Activated naive CD4-positive, alpha-beta T cell treated with anti-CD3 and anti-CD28 coated beads, Interleukin-2, amount 50 U/mL, for 24 hours (primary cell): ENCODE data around the gene TBCE.
"Not testable (repeated sequence)": the region's sequence is repeated elsewhere in the genome, so short reads cannot be mapped to it uniquely, and the experiment has no call there.

Source experiments
- H3K27ac Mint-ChIP-seq: one replicate; pipeline ENCODE4 v1.8.0; 2021; ENCODE audit warnings: mild to moderate bottlenecking, mixed read lengths
- H3K27me3 Mint-ChIP-seq: one replicate; pipeline ENCODE4 v1.8.0; 2021; ENCODE audit warnings: mixed read lengths
- H3K36me3 Mint-ChIP-seq: one replicate; pipeline ENCODE4 v1.8.0; 2021; ENCODE audit warnings: mixed read lengths
- H3K4me1 Mint-ChIP-seq: one replicate; pipeline ENCODE4 v1.8.0; 2021; ENCODE audit warnings: mixed read lengths
- H3K4me3 Mint-ChIP-seq: one replicate; pipeline ENCODE4 v1.8.0; 2021; ENCODE audit warnings: mild to moderate bottlenecking, mixed read lengths
- H3K9me3 Mint-ChIP-seq: one replicate; pipeline ENCODE4 v1.8.0; 2021; ENCODE audit warnings: mixed read lengths

Gene TBCE

DNA sequence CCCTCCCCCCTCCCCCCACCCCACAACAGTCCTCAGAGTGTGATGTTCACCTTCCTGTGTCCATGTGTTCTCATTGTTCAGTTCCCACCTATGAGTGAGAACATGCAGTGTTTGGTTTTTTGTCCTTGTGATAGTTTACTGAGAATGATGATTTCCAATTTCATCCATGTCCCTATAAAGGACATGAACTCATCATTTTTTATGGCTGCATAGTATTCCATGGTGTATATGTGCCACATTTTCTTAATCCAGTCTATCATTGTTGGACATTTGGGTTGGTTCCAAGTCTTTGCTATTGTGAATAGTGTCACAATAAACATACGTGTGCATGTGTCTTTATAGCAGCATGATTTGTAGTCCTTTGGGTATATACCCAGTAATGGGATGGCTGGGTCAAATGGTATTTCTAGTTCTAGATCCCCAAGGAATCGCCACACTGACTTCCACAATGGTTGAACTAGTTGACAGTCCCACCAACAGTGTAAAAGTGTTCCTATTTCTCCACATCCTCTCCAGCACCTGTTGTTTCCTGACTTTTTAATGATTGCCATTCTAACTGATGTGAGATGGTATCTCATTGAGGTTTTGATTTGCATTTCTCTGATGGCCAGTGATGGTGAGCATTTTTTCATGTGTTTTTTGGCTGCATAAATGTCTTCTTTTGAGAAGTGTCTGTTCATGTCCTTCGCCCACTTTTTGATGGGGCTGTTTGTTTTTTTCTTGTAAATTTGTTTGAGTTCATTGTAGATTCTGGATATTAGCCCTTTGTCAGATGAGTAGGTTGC, 14.9 kb downstream of the TBCE start:
- Mint-ChIP-seq H3K36me3 (peaks cover 12% of the 10 kb centered on the region), H3K4me1 (peaks cover 12% of the 10 kb centered on the region)
- not testable (repeated sequence) for H3K27me3 Mint-ChIP-seq, H3K27ac Mint-ChIP-seq, H3K9me3 Mint-ChIP-seq, H3K4me3 Mint-ChIP-seq

- not testable (repeated sequence) for H3K9me3 Mint-ChIP-seq, H3K4me3 Mint-ChIP-seq, H3K27me3 Mint-ChIP-seq, H3K27ac Mint-ChIP-seq, H3K4me1 Mint-ChIP-seq
- peaks cover 13% of the 10 kb centered on the region for H3K36me3 Mint-ChIP-seq
These were observed 18.4 kb downstream of the TBCE start for GRCh38 chr1:235385633-235386032.

GRCh38 chr1:235391874-235392273, 24.6 kb downstream of the TBCE start:
- H3K27ac Mint-ChIP-seq, result no peak overlapping the region
- no peaks in the 10 kb centered on the region for H3K27me3 Mint-ChIP-seq
- H3K4me1 Mint-ChIP-seq, result peaks cover 7% of the 10 kb centered on the region
- no peaks in the 10 kb centered on the region for H3K9me3 Mint-ChIP-seq
- no peak overlapping the region for H3K4me3 Mint-ChIP-seq
- peaks cover 9% of the 10 kb centered on the region for H3K36me3 Mint-ChIP-seq

DNA sequence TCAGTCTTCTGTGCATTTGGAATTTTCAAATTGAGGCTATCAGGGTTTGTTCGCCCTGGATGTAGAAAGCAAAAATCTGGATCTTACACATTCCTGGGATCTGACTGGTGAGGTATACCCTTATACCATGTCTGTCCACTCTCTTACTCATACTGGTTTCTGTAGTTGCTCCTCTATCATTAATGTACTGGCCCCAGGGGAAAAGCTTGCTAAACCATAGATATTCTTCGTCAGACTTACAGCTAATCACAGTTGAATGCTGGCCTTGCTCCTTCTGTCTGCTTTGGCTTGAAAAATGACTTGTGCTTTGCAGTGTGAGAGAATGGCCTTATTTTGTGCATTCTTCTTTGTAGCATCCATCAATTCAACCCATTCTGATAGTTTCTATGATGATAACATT, 30.5 kb downstream of the TBCE start:
- Mint-ChIP-seq H3K4me1 (peaks cover 16% of the 10 kb centered on the region), H3K4me3 (no peak overlapping the region), H3K36me3 (peaks cover 8% of the 10 kb centered on the region), H3K9me3 (no peaks in the 10 kb centered on the region), H3K27ac (no peak overlapping the region), H3K27me3 (no peaks in the 10 kb centered on the region)

DNA sequence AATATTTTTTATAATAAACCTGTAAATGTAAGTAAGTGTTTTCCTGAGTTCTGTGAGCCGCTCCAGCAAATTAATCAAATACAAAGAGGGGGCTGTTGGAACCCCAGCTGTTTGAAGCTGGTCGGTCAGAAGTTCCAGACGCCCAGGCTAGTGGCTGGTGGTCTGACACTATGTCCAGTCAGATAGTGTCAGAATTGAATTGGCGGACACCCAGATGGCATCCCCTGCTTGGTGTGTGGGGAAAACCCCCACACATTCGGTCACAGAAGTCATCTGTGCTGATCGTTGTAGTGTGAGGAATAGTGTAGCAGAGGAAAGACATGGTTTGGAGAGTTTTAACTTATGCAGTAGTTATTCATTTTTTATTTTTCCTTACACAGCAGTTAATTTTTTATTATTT, 32.4 kb downstream of the TBCE start:
- Mint-ChIP-seq H3K4me1 (peaks cover 16% of the 10 kb centered on the region), H3K36me3 (peaks cover 10% of the 10 kb centered on the region), H3K4me3 (no peak overlapping the region), H3K9me3 (no peaks in the 10 kb centered on the region), H3K27ac (no peak overlapping the region), H3K27me3 (no peaks in the 10 kb centered on the region)

GRCh38 chr1:235401251-235401650, 34.0 kb downstream of the TBCE start:
- no peaks in the 10 kb centered on the region for H3K27me3 Mint-ChIP-seq
- peaks cover 12% of the 10 kb centered on the region for H3K4me1 Mint-ChIP-seq
- H3K4me3 Mint-ChIP-seq, result no peak overlapping the region
- no peaks in the 10 kb centered on the region for H3K9me3 Mint-ChIP-seq
- H3K27ac Mint-ChIP-seq, result no peak overlapping the region
- peaks cover 7% of the 10 kb centered on the region for H3K36me3 Mint-ChIP-seq

DNA sequence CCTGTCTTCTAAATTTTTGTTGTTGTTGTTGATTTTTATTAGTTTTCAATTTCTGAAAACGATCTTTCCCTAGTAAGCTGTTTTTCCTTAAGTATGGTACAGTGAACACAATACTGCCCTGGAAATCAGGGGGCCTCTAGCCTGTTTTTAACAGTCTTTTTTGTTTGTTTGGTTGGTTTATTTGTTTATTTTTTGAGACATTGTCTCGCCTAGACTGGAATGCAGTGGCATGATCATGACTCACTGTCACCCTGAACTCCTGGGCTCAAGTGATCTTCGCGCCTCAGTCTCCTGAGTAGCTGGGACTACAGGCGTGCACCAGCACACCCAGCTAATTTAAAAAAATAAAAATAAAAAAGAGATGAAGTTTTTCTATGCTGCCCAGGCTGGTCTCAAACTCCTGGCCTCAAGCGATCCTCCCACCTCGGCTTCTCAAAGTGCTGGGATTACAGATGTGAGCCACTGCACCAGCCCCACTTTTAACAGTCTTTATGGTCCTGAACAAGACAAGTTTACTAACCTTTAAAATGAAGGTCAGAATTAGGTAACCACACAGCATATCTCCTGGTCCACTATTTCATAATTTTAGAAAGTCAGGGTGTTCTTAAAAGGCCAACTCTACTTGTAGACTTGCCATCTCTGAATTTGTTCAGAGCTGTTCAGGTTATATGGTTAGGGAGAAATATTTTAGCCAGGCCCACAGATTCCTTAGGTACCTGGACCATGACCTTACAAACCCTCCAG, 35.4 kb downstream of the TBCE start:
- H3K4me3 Mint-ChIP-seq, result no peak overlapping the region
- no peak overlapping the region for H3K27ac Mint-ChIP-seq
- no peaks in the 10 kb centered on the region for H3K27me3 Mint-ChIP-seq
- H3K4me1 Mint-ChIP-seq, result peaks cover 9% of the 10 kb centered on the region
- no peaks in the 10 kb centered on the region for H3K9me3 Mint-ChIP-seq
- H3K36me3 Mint-ChIP-seq, result peaks cover 7% of the 10 kb centered on the region

GRCh38 chr1:235403593-235403992, 36.4 kb downstream of the TBCE start:
- Mint-ChIP-seq H3K4me3 (no peak overlapping the region), H3K4me1 (peaks cover 17% of the 10 kb centered on the region), H3K36me3 (peaks cover 5% of the 10 kb centered on the region), H3K27me3 (no peaks in the 10 kb centered on the region), H3K27ac (no peak overlapping the region), H3K9me3 (no peaks in the 10 kb centered on the region)

DNA sequence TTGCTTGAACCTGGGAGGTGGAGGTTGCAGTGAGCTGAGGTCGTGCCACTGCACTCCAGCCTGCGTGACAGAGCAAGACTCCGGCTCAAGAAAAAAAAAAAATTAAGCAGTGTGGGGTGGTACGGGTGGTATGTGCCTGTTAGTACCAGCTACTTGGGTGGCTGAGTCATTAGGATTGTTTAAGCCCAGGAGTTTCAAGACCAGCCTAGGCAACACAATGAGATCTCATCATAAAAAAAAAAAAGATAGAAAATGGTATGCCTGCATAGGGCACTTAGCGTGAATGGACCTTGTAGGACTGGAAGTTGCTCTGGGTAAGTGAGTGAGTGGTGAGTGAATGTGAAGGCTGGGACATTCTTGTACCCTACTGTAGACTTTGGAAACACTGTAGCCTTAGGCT, 37.0 kb downstream of the TBCE start:
- Mint-ChIP-seq H3K9me3 (no peaks in the 10 kb centered on the region), H3K27ac (no peak overlapping the region), H3K4me1 (peaks cover 17% of the 10 kb centered on the region), H3K36me3 (peaks cover 5% of the 10 kb centered on the region), H3K4me3 (no peak overlapping the region), H3K27me3 (no peaks in the 10 kb centered on the region)

DNA sequence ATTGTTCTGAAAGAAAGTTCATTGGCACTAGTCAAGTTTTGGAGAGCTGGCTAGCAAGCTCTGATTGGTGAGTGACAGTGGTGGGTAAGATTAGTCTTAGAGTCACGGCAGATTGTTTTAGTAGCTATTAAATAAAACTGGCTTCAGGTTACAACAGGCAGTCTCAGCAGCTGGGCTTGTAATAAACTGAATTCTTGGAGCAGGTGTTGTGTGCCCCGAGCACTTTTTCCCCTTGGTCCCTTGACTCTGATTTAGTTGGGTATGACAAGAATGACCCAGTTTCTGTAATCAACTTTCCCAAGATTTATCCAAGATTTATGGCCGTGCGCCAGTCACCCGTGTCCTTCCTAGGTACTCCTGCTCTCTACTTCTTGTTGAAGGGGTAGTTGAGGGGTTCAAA, 40.2 kb downstream of the TBCE start:
- H3K4me1 Mint-ChIP-seq, result peaks cover 19% of the 10 kb centered on the region
- H3K9me3 Mint-ChIP-seq, result no peaks in the 10 kb centered on the region
- H3K36me3 Mint-ChIP-seq, result peaks cover 3% of the 10 kb centered on the region
- H3K27me3 Mint-ChIP-seq, result no peaks in the 10 kb centered on the region
- no peak overlapping the region for H3K27ac Mint-ChIP-seq
- no peak overlapping the region for H3K4me3 Mint-ChIP-seq

- Mint-ChIP-seq H3K4me3 (no peak overlapping the region), H3K4me1 (peaks cover 21% of the 10 kb centered on the region), H3K27ac (no peak overlapping the region), H3K9me3 (no peaks in the 10 kb centered on the region), H3K27me3 (no peaks in the 10 kb centered on the region), H3K36me3 (peaks cover 2% of the 10 kb centered on the region)
These were observed 41.3 kb downstream of the TBCE start for GRCh38 chr1:235408503-235408960.

GRCh38 chr1:235409042-235409820, 42.0 kb downstream of the TBCE start:
- no peaks in the 10 kb centered on the region for H3K9me3 Mint-ChIP-seq
- H3K36me3 Mint-ChIP-seq, result peaks cover 1% of the 10 kb centered on the region
- no peak overlapping the region for H3K27ac Mint-ChIP-seq
- H3K27me3 Mint-ChIP-seq, result no peaks in the 10 kb centered on the region
- no peak overlapping the region for H3K4me3 Mint-ChIP-seq
- H3K4me1 Mint-ChIP-seq, result peaks cover 21% of the 10 kb centered on the region

GRCh38 chr1:235410467-235410866, 43.2 kb downstream of the TBCE start:
- H3K4me1 Mint-ChIP-seq, result peaks cover 21% of the 10 kb centered on the region
- H3K27me3 Mint-ChIP-seq, result no peaks in the 10 kb centered on the region
- no peaks in the 10 kb centered on the region for H3K9me3 Mint-ChIP-seq
- no peak overlapping the region for H3K4me3 Mint-ChIP-seq
- H3K27ac Mint-ChIP-seq, result peak overlapping the region; percentile 8
- H3K36me3 Mint-ChIP-seq, result no peaks in the 10 kb centered on the region

- peak overlapping the region; percentile 46 for H3K27ac Mint-ChIP-seq
- no peaks in the 10 kb centered on the region for H3K36me3 Mint-ChIP-seq
- no peak overlapping the region for H3K4me3 Mint-ChIP-seq
- H3K4me1 Mint-ChIP-seq, result peaks cover 21% of the 10 kb centered on the region
- no peaks in the 10 kb centered on the region for H3K27me3 Mint-ChIP-seq
- no peaks in the 10 kb centered on the region for H3K9me3 Mint-ChIP-seq
These were observed 44.6 kb downstream of the TBCE start for GRCh38 chr1:235411489-235412486.
